H9 (cell line): ENCODE data around the gene IL17RA. TPM values are rescaled to one million over a fixed set of nuclear protein-coding genes. Genes with fewer than 3 reads are reported as not detected.

Experiments used
- DNase-seq: peaks from one replicate; pipeline ENCODE4 v3.0.0-alpha.2; 2017
- H2AFZ ChIP-seq: one replicate; pipeline ENCODE4 v1.6.1; 2013; ENCODE audit warnings: mild to moderate bottlenecking, low read length, control low read depth, moderate library complexity
- H2AK5ac ChIP-seq: 2 replicates; pipeline ENCODE4 v1.6.1; 2013; ENCODE audit warnings: low read length, control low read depth, mixed read lengths; ENCODE audit not compliant: insufficient read length
- H2BK120ac ChIP-seq: one replicate; pipeline ENCODE4 v1.6.1; 2013; ENCODE audit warnings: low read depth, mild to moderate bottlenecking, low read length, control low read depth, inconsistent platforms; ENCODE audit not compliant: poor library complexity, severe bottlenecking
- H2BK12ac ChIP-seq: 2 replicates; pipeline ENCODE4 v1.6.1; 2013; ENCODE audit warnings: low read length, control low read depth, mixed read lengths, low read depth; ENCODE audit not compliant: insufficient read length
- H2BK15ac ChIP-seq: 2 replicates; pipeline ENCODE4 v1.6.1; 2013; ENCODE audit warnings: low read depth, low read length, control low read depth
- H2BK20ac ChIP-seq: one replicate; pipeline ENCODE4 v1.6.1; 2013; ENCODE audit warnings: low read depth, mild to moderate bottlenecking, low read length, control low read depth, inconsistent platforms; ENCODE audit not compliant: poor library complexity, severe bottlenecking
- H2BK5ac ChIP-seq: 2 replicates; pipeline ENCODE4 v1.6.1; 2013; ENCODE audit warnings: low read length, control low read depth, mixed read lengths; ENCODE audit not compliant: insufficient read length
- H3K14ac ChIP-seq: 2 replicates; pipeline ENCODE4 v1.6.1; 2013; ENCODE audit warnings: low read length, control low read depth; ENCODE audit not compliant: insufficient read depth
- H3K18ac ChIP-seq: 2 replicates; pipeline ENCODE4 v1.6.1; 2013; ENCODE audit warnings: low read depth, mild to moderate bottlenecking, mixed read lengths, low read length, control low read depth; ENCODE audit not compliant: insufficient read length
- H3K23ac ChIP-seq: 2 replicates; pipeline ENCODE4 v1.6.1; 2013; ENCODE audit warnings: low read length, control low read depth, mixed read lengths, low read depth; ENCODE audit not compliant: insufficient read length
- H3K23me2 ChIP-seq: 2 replicates; pipeline ENCODE4 v1.6.1; 2013; ENCODE audit warnings: low read depth, mild to moderate bottlenecking, mixed read lengths, low read length, control low read depth; ENCODE audit not compliant: insufficient read length, poor library complexity, severe bottlenecking
- H3K27ac ChIP-seq: 2 replicates; pipeline ENCODE4 v1.5.1; 2013; ENCODE audit warnings: low read length, control low read depth, mixed read lengths, low read depth; ENCODE audit not compliant: insufficient read length
- H3K27me3 ChIP-seq: 2 replicates; pipeline ENCODE4 v1.6.1; 2013; ENCODE audit warnings: low read length, control low read depth, inconsistent platforms; ENCODE audit not compliant: insufficient read depth
- H3K4ac ChIP-seq: 2 replicates; pipeline ENCODE4 v1.6.1; 2013; ENCODE audit warnings: low read depth, mild to moderate bottlenecking, control low read depth, inconsistent platforms, low read length, moderate library complexity
- H3K4me1 ChIP-seq: 2 replicates; pipeline ENCODE4 v1.6.1; 2013; ENCODE audit warnings: low read length, control low read depth, inconsistent platforms; ENCODE audit not compliant: insufficient read depth
- H3K4me2 ChIP-seq: 2 replicates; pipeline ENCODE4 v1.6.1; 2013; ENCODE audit warnings: low read length, control low read depth, mixed read lengths; ENCODE audit not compliant: insufficient read length, insufficient read depth
- H3K56ac ChIP-seq: 2 replicates; pipeline ENCODE4 v1.6.1; 2013; ENCODE audit warnings: low read depth, mild to moderate bottlenecking, mixed read lengths, low read length, control low read depth; ENCODE audit not compliant: insufficient read length
- H3K79me1 ChIP-seq: 2 replicates; pipeline ENCODE4 v1.6.1; 2013; ENCODE audit warnings: low read depth, mild to moderate bottlenecking, moderate library complexity, low read length, control low read depth, inconsistent platforms; ENCODE audit not compliant: insufficient read depth, poor library complexity, severe bottlenecking
- H3K79me2 ChIP-seq: 2 replicates; pipeline ENCODE4 v1.6.1; 2013; ENCODE audit warnings: low read length, control low read depth, inconsistent platforms; ENCODE audit not compliant: insufficient read depth
- H3K9ac ChIP-seq: 2 replicates; pipeline ENCODE4 v1.6.1; 2013; ENCODE audit warnings: low read length, control low read depth, mixed read lengths; ENCODE audit not compliant: insufficient read length; ENCODE audit errors: extremely low read depth
- H3K9me3 ChIP-seq: one replicate; pipeline ENCODE4 v1.6.1; 2013; ENCODE audit warnings: low read depth, low read length, inconsistent platforms; ENCODE audit not compliant: control insufficient read depth
- H3T11ph ChIP-seq: one replicate; pipeline ENCODE4 v1.6.1; 2013; ENCODE audit warnings: mild to moderate bottlenecking, low read length, control low read depth, inconsistent platforms
- H4K20me1 ChIP-seq: one replicate; pipeline ENCODE4 v1.6.1; 2013; ENCODE audit not compliant: control insufficient read depth, insufficient read length, insufficient read depth
- H4K5ac ChIP-seq: 2 replicates; pipeline ENCODE4 v1.6.1; 2013; ENCODE audit warnings: low read depth, mild to moderate bottlenecking, mixed read lengths, low read length, control low read depth; ENCODE audit not compliant: insufficient read length
- H4K8ac ChIP-seq: replicated peaks from 2 replicates; pipeline ENCODE4 v1.6.1; 2013; ENCODE audit warnings: low read length, control low read depth, mixed read lengths, low read depth; ENCODE audit not compliant: insufficient read length
- H4K91ac ChIP-seq: 2 replicates; pipeline ENCODE4 v1.6.1; 2013; ENCODE audit warnings: low read depth, mild to moderate bottlenecking, moderate library complexity, mixed read lengths, low read length, control low read depth; ENCODE audit not compliant: insufficient read length
- H3K27ac Mint-ChIP-seq, 3 experiments: 2 replicates in 2 of 3; 3 replicates in 1 of 3; pipeline ENCODE4 v1.8.0; 2020 to 2021; ENCODE audit warnings: mixed read lengths in 3 of 3, mild to moderate bottlenecking in 1 of 3, moderate library complexity in 1 of 3
- H3K27me3 Mint-ChIP-seq: 2 replicates; pipeline ENCODE4 v1.8.0; 2021; ENCODE audit warnings: low read depth, mild to moderate bottlenecking, moderate library complexity, mixed read lengths
- H3K36me3 Mint-ChIP-seq, 3 experiments: 2 replicates in 2 of 3; 3 replicates in 1 of 3; pipeline ENCODE4 v1.8.0; 2020 to 2021; ENCODE audit warnings: low read depth in 3 of 3, mixed read lengths in 3 of 3; ENCODE audit not compliant: insufficient read depth in 1 of 3
- H3K4me1 Mint-ChIP-seq, 2 experiments: 2 replicates each; pipeline ENCODE4 v1.8.0; 2020; ENCODE audit warnings: mixed read lengths in 2 of 2
- H3K4me3 Mint-ChIP-seq, 2 experiments: 2 replicates in 1 of 2; 3 replicates in 1 of 2; pipeline ENCODE4 v1.8.0; 2020 to 2021; ENCODE audit warnings: mild to moderate bottlenecking in 2 of 2, mixed read lengths in 2 of 2, moderate library complexity in 1 of 2
- H3K9me3 Mint-ChIP-seq, 2 experiments: 2 replicates in 1 of 2; 3 replicates in 1 of 2; pipeline ENCODE4 v1.8.0; 2020; ENCODE audit warnings: mild to moderate bottlenecking in 2 of 2, mixed read lengths in 2 of 2, moderate library complexity in 1 of 2
- WGBS: extraction: QIAGEN DNeasy Blood & Tissue Kit; methylation state at CpG from one replicate; pipeline ENCODE4 v1.1.7; 2013; ENCODE audit warnings: missing lambda C conversion rate, low lambda C conversion rate, mixed read lengths; ENCODE audit not compliant: insufficient read length; ENCODE audit errors: extremely low coverage; 5-methylcytosine and 5-hydroxymethylcytosine counted together
- total RNA-seq: library from RNA; stranded (reverse); gene quantifications from 2 replicates; pipeline ENCODE4 v1.2.1, GENCODE V29; 2021
- TF ChIP-seq, protein P1 (sequence below): fragments of 200-600 bp; sonication (generic); conservative IDR thresholded peaks from 3 replicates; pipeline ENCODE4 v1.8.0; 2021; ENCODE audit warnings: antibody characterized with exemption, mild to moderate bottlenecking

Gene IL17RA
- total RNA-seq, 1 experiment from 2014 or later: 12.4 TPM

DNA sequence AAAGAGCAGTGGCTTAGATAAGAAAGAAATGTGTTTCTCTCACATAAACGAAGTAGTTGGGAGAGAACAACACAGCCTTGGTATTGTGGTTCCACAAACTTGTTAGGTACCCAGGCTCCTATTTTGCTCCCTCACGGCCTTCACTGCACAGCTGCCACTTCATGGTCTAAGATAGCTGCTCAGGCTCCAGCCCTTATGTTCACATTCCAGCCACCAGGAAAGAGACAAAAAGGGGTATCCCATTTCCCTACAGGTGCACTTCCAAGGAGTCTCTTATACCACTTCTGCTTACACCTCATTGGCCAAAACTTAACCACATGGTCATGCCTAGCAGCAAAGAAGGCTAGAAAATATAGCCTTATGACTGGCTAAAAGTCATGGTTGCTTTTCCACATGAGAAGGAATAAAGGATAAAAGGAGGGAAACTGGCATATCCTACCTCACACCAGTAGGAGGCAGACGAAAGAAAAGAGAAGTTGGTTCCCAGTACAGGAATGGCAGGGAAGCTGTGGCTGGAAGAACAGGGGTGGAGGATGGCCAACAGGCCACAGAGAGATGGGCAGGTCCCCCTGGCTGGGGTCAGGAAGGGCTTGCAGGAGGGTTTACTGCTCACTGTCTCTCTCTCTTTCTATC is 79.7 kb downstream of the IL17RA start:
- 0 out of 7 replicates have a peak overlapping the region, but pooled peaks of 1 of the 3 experiments have one; percentile 46 for H3K27ac Mint-ChIP-seq
- no peak overlapping the region for H2BK20ac ChIP-seq

More for the DNA sequence above, 79.7 kb downstream of the IL17RA start:
- Mint-ChIP-seq H3K9me3 (no peaks in the 10 kb centered on the region), H3K4me1 (peaks cover 10 to 12% of the 10 kb centered on the region in 2 experiments), H3K27me3 (peaks cover 7% of the 10 kb centered on the region), H3K36me3 (no peaks in the 10 kb centered on the region), H3K4me3 (no peak overlapping the region)
- H2BK120ac ChIP-seq: no peak overlapping the region
- H3K27me3 ChIP-seq: no peaks in the 10 kb centered on the region
- no peak overlapping the region for H4K5ac ChIP-seq
- H3K56ac ChIP-seq: no peak overlapping the region
- H3K79me2 ChIP-seq: no peaks in the 10 kb centered on the region
- H2BK5ac ChIP-seq: no peak overlapping the region
- H3K9me3 ChIP-seq: no peaks in the 10 kb centered on the region
- no peak overlapping the region for H4K91ac ChIP-seq
- H3K18ac ChIP-seq: no peak overlapping the region
- peaks cover 4% of the 10 kb centered on the region for H3K23me2 ChIP-seq
- no peaks in the 10 kb centered on the region for H3K4me1 ChIP-seq
- TF ChIP-seq, protein P1, sequence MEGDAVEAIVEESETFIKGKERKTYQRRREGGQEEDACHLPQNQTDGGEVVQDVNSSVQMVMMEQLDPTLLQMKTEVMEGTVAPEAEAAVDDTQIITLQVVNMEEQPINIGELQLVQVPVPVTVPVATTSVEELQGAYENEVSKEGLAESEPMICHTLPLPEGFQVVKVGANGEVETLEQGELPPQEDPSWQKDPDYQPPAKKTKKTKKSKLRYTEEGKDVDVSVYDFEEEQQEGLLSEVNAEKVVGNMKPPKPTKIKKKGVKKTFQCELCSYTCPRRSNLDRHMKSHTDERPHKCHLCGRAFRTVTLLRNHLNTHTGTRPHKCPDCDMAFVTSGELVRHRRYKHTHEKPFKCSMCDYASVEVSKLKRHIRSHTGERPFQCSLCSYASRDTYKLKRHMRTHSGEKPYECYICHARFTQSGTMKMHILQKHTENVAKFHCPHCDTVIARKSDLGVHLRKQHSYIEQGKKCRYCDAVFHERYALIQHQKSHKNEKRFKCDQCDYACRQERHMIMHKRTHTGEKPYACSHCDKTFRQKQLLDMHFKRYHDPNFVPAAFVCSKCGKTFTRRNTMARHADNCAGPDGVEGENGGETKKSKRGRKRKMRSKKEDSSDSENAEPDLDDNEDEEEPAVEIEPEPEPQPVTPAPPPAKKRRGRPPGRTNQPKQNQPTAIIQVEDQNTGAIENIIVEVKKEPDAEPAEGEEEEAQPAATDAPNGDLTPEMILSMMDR: peak; percentile 77
- WGBS: no CpG with 5 or more reads among the region's 3 CpGs
- H3K9ac ChIP-seq: no peak overlapping the region
- no peak overlapping the region for H3K4ac ChIP-seq
- no peaks in the 10 kb centered on the region for H4K20me1 ChIP-seq
- no peak overlapping the region for H3T11ph ChIP-seq
- no peak overlapping the region for H3K14ac ChIP-seq
- no peak overlapping the region for H3K23ac ChIP-seq
- no peak overlapping the region for H3K27ac ChIP-seq
- no peak overlapping the region for H2BK12ac ChIP-seq
- no peak overlapping the region for H2BK15ac ChIP-seq
- no peak overlapping the region for H2AFZ ChIP-seq
- H3K4me2 ChIP-seq: no peak overlapping the region
- DNase-seq: peak; percentile 55
- no peak overlapping the region for H4K8ac ChIP-seq
- no peak overlapping the region for H2AK5ac ChIP-seq
- H3K79me1 ChIP-seq: no peaks in the 10 kb centered on the region

Other genes with a start within 250 kb of the IL17RA start
- gene GAB4, start 76.8 kb upstream of the IL17RA start, total RNA-seq: not detected in 2 replicates
- 8.1 and 8.7 TPM in 2 replicates for gene TMEM121B, start 36.4 kb downstream of the IL17RA start, total RNA-seq
- gene HDHD5, start 74.3 kb downstream of the IL17RA start, total RNA-seq: 68.4 and 71.3 TPM in 2 replicates
- 57.2 and 59.3 TPM in 2 replicates for gene ADA2, start 134.4 kb downstream of the IL17RA start, total RNA-seq